ENCODE results near the gene HMCN1. TPM values are rescaled to one million over a fixed set of nuclear protein-coding genes. Genes with fewer than 3 reads are reported as not detected.
A peak's percentile ranks its signal among the peaks of the same experiment; 100 is the strongest.

HMCN1 gene
- total RNA-seq: under 0.01 TPM

GRCh38 chr1:185733818-185734735, at the start of gene HMCN1:
Gene HMCN1 (plus strand): TSS chr1:185734391. CDS start chr1:185734780, 389 bp downstream.
- Histone ChIP-seq H3K9me3 (ENCODE audit: low read depth, low read length) (peaks cover 13% of the 10 kb centered on the region), H3K4me3 (ENCODE audit: low read length) (peak within 1 kb of the TSS; percentile 3)

GRCh38 chr1:185686821-185687778, 47.1 kb upstream of the HMCN1 start:
- peaks cover 11% of the 10 kb centered on the region for H3K27me3 ChIP-seq (ENCODE audit: insufficient read depth, low read length)
- no peaks in the 10 kb centered on the region for H3K4me1 ChIP-seq (ENCODE audit: insufficient read depth, low read length)
- no peaks in the 10 kb centered on the region for H3K9me3 ChIP-seq (ENCODE audit: low read depth, low read length)
- no peak overlapping the region for H3K4me3 ChIP-seq (ENCODE audit: low read length)

More at GRCh38 chr1:185733818-185734735, at the start of gene HMCN1:
- peaks cover 66% of the 10 kb centered on the region for H3K27me3 ChIP-seq (ENCODE audit: insufficient read depth, low read length)
- H3K4me1 ChIP-seq (ENCODE audit: insufficient read depth, low read length): peaks cover 13% of the 10 kb centered on the region

DNA sequence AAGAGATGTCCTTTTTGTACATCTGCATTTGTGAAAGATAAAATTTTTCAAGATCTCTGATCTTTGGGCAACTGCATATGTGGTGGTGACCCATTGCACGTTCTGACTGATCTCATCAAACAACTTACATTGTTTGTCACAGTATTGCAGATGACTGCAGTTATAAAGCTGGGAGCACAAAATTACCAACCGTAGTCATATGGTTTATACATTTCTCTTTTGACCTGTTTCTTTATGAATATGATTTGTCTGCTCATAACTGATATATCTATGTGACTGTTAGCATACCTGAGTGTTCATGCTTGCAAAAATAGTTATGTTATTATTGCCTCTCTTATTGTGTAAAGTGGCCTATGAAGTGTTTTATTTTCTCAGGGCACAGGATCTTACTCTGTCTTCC, 43.7 kb upstream of the HMCN1 start:
- H3K27me3 ChIP-seq (ENCODE audit: insufficient read depth, low read length): peaks cover 9% of the 10 kb centered on the region
- H3K4me1 ChIP-seq (ENCODE audit: insufficient read depth, low read length): peaks cover 18% of the 10 kb centered on the region
- H3K4me3 ChIP-seq (ENCODE audit: low read length): no peak overlapping the region
- no peaks in the 10 kb centered on the region for H3K9me3 ChIP-seq (ENCODE audit: low read depth, low read length)

GRCh38 chr1:185693654-185694053, 40.5 kb upstream of the HMCN1 start:
- Histone ChIP-seq H3K9me3 (ENCODE audit: low read depth, low read length) (no peaks in the 10 kb centered on the region), H3K4me1 (ENCODE audit: insufficient read depth, low read length) (peaks cover 18% of the 10 kb centered on the region), H3K4me3 (ENCODE audit: low read length) (peak overlapping the region; percentile 19), H3K27me3 (ENCODE audit: insufficient read depth, low read length) (peaks cover 7% of the 10 kb centered on the region)

DNA sequence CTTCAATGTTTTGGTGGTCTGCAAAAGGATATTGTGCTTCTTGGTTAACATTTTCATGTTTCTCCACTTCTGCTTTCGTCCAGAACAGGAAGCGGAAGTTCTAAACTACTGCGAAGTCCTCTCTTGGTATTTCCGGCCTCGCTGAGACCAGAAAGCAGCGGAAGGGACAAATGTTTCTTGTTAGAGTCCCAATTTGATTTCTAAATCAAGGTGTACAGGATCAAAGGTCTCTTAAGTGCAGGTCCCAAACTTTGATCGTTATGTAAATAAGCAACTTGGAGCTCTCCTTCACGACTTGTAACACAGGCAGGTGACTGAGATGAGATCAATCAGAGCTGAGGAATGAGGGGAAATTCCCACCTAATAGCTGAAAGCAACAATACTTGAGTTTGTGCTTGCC, 40.1 kb upstream of the HMCN1 start:
- H3K4me3 ChIP-seq (ENCODE audit: low read length): peak overlapping the region; percentile 19
- peaks cover 7% of the 10 kb centered on the region for H3K27me3 ChIP-seq (ENCODE audit: insufficient read depth, low read length)
- peaks cover 18% of the 10 kb centered on the region for H3K4me1 ChIP-seq (ENCODE audit: insufficient read depth, low read length)
- H3K9me3 ChIP-seq (ENCODE audit: low read depth, low read length): no peaks in the 10 kb centered on the region

DNA sequence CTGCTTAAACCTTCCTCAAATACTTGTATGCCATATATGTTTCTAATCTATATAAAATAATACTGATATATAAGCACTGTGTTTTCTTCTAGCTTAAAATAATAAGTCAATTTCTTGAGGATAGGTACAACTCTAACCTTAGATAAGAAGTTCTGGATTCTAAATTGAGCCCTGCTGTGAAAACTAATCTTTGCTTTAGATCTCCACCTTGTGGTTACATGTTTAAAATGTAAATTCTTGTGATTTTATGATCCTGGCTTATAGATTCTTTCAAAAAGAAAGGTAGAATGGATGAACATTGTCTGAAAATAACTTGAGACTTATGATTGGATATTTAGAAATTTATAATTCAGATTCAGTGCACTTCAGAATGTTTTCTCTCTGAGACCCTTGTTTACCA, 38.9 kb upstream of the HMCN1 start:
- peaks cover 11% of the 10 kb centered on the region for H3K27me3 ChIP-seq (ENCODE audit: insufficient read depth, low read length)
- no peaks in the 10 kb centered on the region for H3K9me3 ChIP-seq (ENCODE audit: low read depth, low read length)
- peaks cover 18% of the 10 kb centered on the region for H3K4me1 ChIP-seq (ENCODE audit: insufficient read depth, low read length)
- H3K4me3 ChIP-seq (ENCODE audit: low read length): no peak overlapping the region

GRCh38 chr1:185696422-185697150, 37.6 kb upstream of the HMCN1 start:
- Histone ChIP-seq H3K9me3 (ENCODE audit: low read depth, low read length) (no peaks in the 10 kb centered on the region), H3K4me1 (ENCODE audit: insufficient read depth, low read length) (peaks cover 18% of the 10 kb centered on the region), H3K4me3 (ENCODE audit: low read length) (no peak overlapping the region), H3K27me3 (ENCODE audit: insufficient read depth, low read length) (peaks cover 9% of the 10 kb centered on the region)

GRCh38 chr1:185699874-185700273, 34.3 kb upstream of the HMCN1 start:
- H3K4me3 ChIP-seq (ENCODE audit: low read length): no peak overlapping the region
- H3K4me1 ChIP-seq (ENCODE audit: insufficient read depth, low read length): no peaks in the 10 kb centered on the region
- peaks cover 3% of the 10 kb centered on the region for H3K27me3 ChIP-seq (ENCODE audit: insufficient read depth, low read length)
- H3K9me3 ChIP-seq (ENCODE audit: low read depth, low read length): no peaks in the 10 kb centered on the region

DNA sequence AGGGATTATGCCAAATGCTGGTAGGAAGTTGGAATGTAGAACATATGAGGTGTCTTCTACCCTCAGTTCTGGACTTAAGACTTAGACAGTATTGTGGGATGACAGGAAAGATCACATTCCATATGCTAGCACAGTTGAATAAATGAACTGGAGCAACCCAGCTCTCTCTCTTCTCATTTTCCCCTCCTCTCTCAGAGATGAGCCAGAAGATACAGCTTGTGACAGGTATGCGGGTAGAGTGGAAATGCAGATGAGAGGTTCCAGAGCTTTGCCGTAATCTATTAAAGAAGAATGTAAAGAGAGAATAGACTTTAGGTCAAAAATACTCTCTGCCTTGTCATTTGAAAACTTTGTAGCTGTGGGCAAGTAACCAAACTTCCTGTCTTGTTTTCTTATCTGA, 32.5 kb upstream of the HMCN1 start:
- Histone ChIP-seq H3K4me3 (ENCODE audit: low read length) (no peak overlapping the region), H3K27me3 (ENCODE audit: insufficient read depth, low read length) (peaks cover 3% of the 10 kb centered on the region), H3K9me3 (ENCODE audit: low read depth, low read length) (no peaks in the 10 kb centered on the region), H3K4me1 (ENCODE audit: insufficient read depth, low read length) (no peaks in the 10 kb centered on the region)

- Histone ChIP-seq H3K4me1 (ENCODE audit: insufficient read depth, low read length) (no peaks in the 10 kb centered on the region), H3K27me3 (ENCODE audit: insufficient read depth, low read length) (peaks cover 3% of the 10 kb centered on the region), H3K4me3 (ENCODE audit: low read length) (no peak overlapping the region), H3K9me3 (ENCODE audit: low read depth, low read length) (no peaks in the 10 kb centered on the region)
These were observed 30.0 kb upstream of the HMCN1 start for GRCh38 chr1:185704181-185704580.

DNA sequence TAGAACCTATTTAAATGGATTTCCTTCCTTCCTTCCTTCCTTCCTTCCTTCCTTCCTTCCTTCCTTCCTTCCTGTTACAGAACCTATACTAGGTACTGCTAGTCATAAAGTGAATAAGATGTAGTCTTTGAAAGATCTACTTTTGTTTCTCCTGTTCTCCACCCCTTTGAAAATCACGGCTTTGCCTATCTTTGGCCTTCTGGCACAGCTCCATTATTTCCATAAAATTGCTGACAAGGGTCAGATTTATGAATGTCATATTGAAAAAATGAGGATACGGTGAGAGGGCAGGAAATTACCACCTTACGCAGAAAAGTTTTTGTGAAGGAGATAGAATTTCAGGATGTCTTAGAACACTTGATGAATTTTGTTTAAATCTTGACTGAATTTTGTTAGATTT, 18.1 kb upstream of the HMCN1 start:
- Histone ChIP-seq H3K27me3 (ENCODE audit: insufficient read depth, low read length) (peaks cover 3% of the 10 kb centered on the region), H3K9me3 (ENCODE audit: low read depth, low read length) (no peaks in the 10 kb centered on the region), H3K4me3 (ENCODE audit: low read length) (no peak overlapping the region), H3K4me1 (ENCODE audit: insufficient read depth, low read length) (no peaks in the 10 kb centered on the region)

DNA sequence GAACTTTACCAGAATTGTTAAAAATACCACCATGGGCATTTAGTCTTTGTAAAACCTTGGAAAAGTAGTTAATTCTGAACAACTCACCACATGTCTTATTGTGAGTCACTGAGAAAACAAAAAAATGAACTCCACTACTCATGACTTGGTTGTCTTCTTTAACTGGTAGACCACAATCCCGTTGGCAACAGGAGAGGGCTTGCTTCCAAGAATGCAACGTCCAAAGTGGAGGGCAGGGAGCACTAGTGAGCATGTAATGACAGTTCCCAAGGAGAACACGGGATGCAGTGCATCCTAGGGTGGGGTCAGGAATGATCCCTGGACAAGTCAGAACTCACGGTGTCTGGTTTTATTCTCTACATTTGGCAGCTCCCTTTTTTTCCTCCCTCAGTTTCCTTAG, 15.2 kb upstream of the HMCN1 start:
- no peaks in the 10 kb centered on the region for H3K4me1 ChIP-seq (ENCODE audit: insufficient read depth, low read length)
- peaks cover 3% of the 10 kb centered on the region for H3K27me3 ChIP-seq (ENCODE audit: insufficient read depth, low read length)
- H3K4me3 ChIP-seq (ENCODE audit: low read length): no peak overlapping the region
- no peaks in the 10 kb centered on the region for H3K9me3 ChIP-seq (ENCODE audit: low read depth, low read length)

GRCh38 chr1:185720633-185721272, 13.4 kb upstream of the HMCN1 start:
- H3K4me3 ChIP-seq (ENCODE audit: low read length): no peak overlapping the region
- no peaks in the 10 kb centered on the region for H3K4me1 ChIP-seq (ENCODE audit: insufficient read depth, low read length)
- H3K27me3 ChIP-seq (ENCODE audit: insufficient read depth, low read length): peaks cover 3% of the 10 kb centered on the region

GRCh38 chr1:185721553-185721952, 12.6 kb upstream of the HMCN1 start:
- H3K4me3 ChIP-seq (ENCODE audit: low read length): no peak overlapping the region
- no peaks in the 10 kb centered on the region for H3K4me1 ChIP-seq (ENCODE audit: insufficient read depth, low read length)
- peaks cover 3% of the 10 kb centered on the region for H3K27me3 ChIP-seq (ENCODE audit: insufficient read depth, low read length)
- no peaks in the 10 kb centered on the region for H3K9me3 ChIP-seq (ENCODE audit: low read depth, low read length)

More at GRCh38 chr1:185720633-185721272, 13.4 kb upstream of the HMCN1 start:
- no peaks in the 10 kb centered on the region for H3K9me3 ChIP-seq (ENCODE audit: low read depth, low read length)
